Endodermal cell (in vitro differentiated cells): ENCODE results near the gene NCK1. TPM values are rescaled to one million over a fixed set of nuclear protein-coding genes. Genes with fewer than 3 reads are reported as not detected.

Experiments used
- DNase-seq: peaks from one replicate; pipeline ENCODE4 v3.0.0-alpha.2; 2017
- H3K27ac ChIP-seq: 2 replicates; pipeline ENCODE4 v1.5.1; 2013; ENCODE audit warnings: mild to moderate bottlenecking, low read depth, low read length, moderate library complexity
- H3K27me3 ChIP-seq: 2 replicates; pipeline ENCODE4 v1.6.1; 2013; ENCODE audit warnings: mild to moderate bottlenecking, low read length, moderate library complexity; ENCODE audit not compliant: insufficient read depth, control insufficient read depth, poor library complexity, severe bottlenecking
- H3K36me3 ChIP-seq: 2 replicates; pipeline ENCODE4 v1.7.0; 2013; ENCODE audit warnings: mild to moderate bottlenecking, low read length, moderate library complexity; ENCODE audit not compliant: control insufficient read depth, insufficient read depth
- H3K4me1 ChIP-seq: one replicate; pipeline ENCODE4 v1.7.0; 2013; ENCODE audit warnings: low read length; ENCODE audit not compliant: control insufficient read depth, insufficient read depth
- H3K4me3 ChIP-seq: 2 replicates; pipeline ENCODE4 v1.5.1; 2013; ENCODE audit warnings: mild to moderate bottlenecking, low read length, moderate library complexity
- H3K9ac ChIP-seq: 2 replicates; pipeline ENCODE4 v1.6.1; 2013; ENCODE audit warnings: mild to moderate bottlenecking, low read length, moderate library complexity; ENCODE audit not compliant: poor library complexity, severe bottlenecking; ENCODE audit errors: extremely low read depth
- H3K9me3 ChIP-seq: 2 replicates; pipeline ENCODE4 v1.6.1; 2013; ENCODE audit warnings: mild to moderate bottlenecking, low read length, moderate library complexity; ENCODE audit not compliant: control insufficient read depth
- H3K27ac Mint-ChIP-seq: 2 replicates; pipeline ENCODE4 v1.8.0; 2020; ENCODE audit warnings: mixed read lengths
- H3K27me3 Mint-ChIP-seq: 2 replicates; pipeline ENCODE4 v1.8.0; 2021; ENCODE audit warnings: mild to moderate bottlenecking, mixed read lengths; ENCODE audit not compliant: insufficient read depth
- H3K36me3 Mint-ChIP-seq: 2 replicates; pipeline ENCODE4 v1.8.0; 2020; ENCODE audit warnings: low read depth, mixed read lengths
- H3K4me1 Mint-ChIP-seq: 2 replicates; pipeline ENCODE4 v1.8.0; 2020; ENCODE audit warnings: mixed read lengths
- H3K4me3 Mint-ChIP-seq: 2 replicates; pipeline ENCODE4 v1.8.0; 2020; ENCODE audit warnings: mild to moderate bottlenecking, moderate library complexity, mixed read lengths
- H3K9me3 Mint-ChIP-seq: 2 replicates; pipeline ENCODE4 v1.8.0; 2020; ENCODE audit warnings: mild to moderate bottlenecking, mixed read lengths
- WGBS, 2 experiments: methylation state at CpG; one replicate each; pipeline versions ENCODE4 v1.1.5 to v1.1.7; 2013; ENCODE audit warnings: missing lambda C conversion rate in 2 of 2, mixed read lengths in 1 of 2; ENCODE audit not compliant: insufficient coverage in 1 of 2, insufficient read length in 1 of 2; 5-methylcytosine and 5-hydroxymethylcytosine counted together
- total RNA-seq, 2 donors: library from RNA; stranded (reverse); fragmentation: NEBNext Ultra II Directional in 1 of 2; extraction: Animal tissue kit (Norgen Biotek cat#: 25700) in 1 of 2; gene quantifications; 2 replicates in 1 of 2; 3 replicates in 1 of 2; pipeline ENCODE4 v1.2.1, GENCODE V29; 2021
- TF ChIP-seq, protein P1 (sequence below): fragments of 200-600 bp; sonication (generic); conservative IDR thresholded peaks from 2 replicates; pipeline ENCODE4 v1.5.0; 2021; ENCODE audit warnings: antibody characterized with exemption, mild to moderate bottlenecking

The NCK1 gene
- total RNA-seq, 2 donors from 2014 or later: 24.5 to 28.9 TPM

GRCh38 chr3:136914739-136915138, 52.7 kb downstream of the NCK1 start:
- Mint-ChIP-seq H3K4me1 (peaks cover 22% of the 10 kb centered on the region), H3K9me3 (no peaks in the 10 kb centered on the region), H3K4me3 (no peak overlapping the region), H3K27ac (no peak overlapping the region), H3K36me3 (no peaks in the 10 kb centered on the region), H3K27me3 (no peaks in the 10 kb centered on the region)
- no peak overlapping the region for H3K9ac ChIP-seq
- no peak overlapping the region for H3K27ac ChIP-seq
- 86% methylated on average over 1 to 2 of the region's 3 CpGs for WGBS, 2 experiments
- no peaks in the 10 kb centered on the region for H3K4me1 ChIP-seq
- H3K9me3 ChIP-seq: peaks cover 11% of the 10 kb centered on the region
- H3K36me3 ChIP-seq: no peaks in the 10 kb centered on the region
- no peak for DNase-seq
- no peak overlapping the region for H3K4me3 ChIP-seq
- TF ChIP-seq, protein P1, sequence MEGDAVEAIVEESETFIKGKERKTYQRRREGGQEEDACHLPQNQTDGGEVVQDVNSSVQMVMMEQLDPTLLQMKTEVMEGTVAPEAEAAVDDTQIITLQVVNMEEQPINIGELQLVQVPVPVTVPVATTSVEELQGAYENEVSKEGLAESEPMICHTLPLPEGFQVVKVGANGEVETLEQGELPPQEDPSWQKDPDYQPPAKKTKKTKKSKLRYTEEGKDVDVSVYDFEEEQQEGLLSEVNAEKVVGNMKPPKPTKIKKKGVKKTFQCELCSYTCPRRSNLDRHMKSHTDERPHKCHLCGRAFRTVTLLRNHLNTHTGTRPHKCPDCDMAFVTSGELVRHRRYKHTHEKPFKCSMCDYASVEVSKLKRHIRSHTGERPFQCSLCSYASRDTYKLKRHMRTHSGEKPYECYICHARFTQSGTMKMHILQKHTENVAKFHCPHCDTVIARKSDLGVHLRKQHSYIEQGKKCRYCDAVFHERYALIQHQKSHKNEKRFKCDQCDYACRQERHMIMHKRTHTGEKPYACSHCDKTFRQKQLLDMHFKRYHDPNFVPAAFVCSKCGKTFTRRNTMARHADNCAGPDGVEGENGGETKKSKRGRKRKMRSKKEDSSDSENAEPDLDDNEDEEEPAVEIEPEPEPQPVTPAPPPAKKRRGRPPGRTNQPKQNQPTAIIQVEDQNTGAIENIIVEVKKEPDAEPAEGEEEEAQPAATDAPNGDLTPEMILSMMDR: no peak
- H3K27me3 ChIP-seq: no peaks in the 10 kb centered on the region

DNA sequence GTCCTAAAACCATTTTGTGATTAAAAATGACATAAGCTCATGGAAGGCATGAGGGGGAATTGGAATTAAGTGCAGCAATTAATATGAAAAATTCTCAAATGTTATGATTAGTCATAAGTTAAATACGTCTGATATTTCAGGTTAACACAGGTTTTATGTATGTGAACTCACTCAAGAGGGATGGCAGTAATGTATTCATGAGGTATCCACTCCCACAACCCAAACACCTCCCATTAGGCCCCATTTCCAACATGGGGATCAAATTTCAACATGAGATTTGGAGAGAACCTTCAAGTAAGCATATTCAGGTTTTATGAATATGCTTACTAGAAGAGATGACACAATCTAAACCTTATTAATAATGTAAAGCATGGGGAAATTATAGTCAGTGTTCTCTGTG, 54.2 kb downstream of the NCK1 start:
- H3K27me3 ChIP-seq: no peaks in the 10 kb centered on the region
- WGBS, 2 experiments: 80% methylated on average over 1 of the region's 1 CpG
- no peaks in the 10 kb centered on the region for H3K36me3 ChIP-seq
- DNase-seq: no peak
- no peak overlapping the region for H3K9ac ChIP-seq
- no peak overlapping the region for H3K4me3 ChIP-seq
- Mint-ChIP-seq H3K27me3 (no peaks in the 10 kb centered on the region), H3K36me3 (peaks cover 4% of the 10 kb centered on the region), H3K4me3 (no peak overlapping the region), H3K4me1 (peaks cover 18% of the 10 kb centered on the region), H3K9me3 (peaks cover 3% of the 10 kb centered on the region), H3K27ac (no peak overlapping the region)
- no peak overlapping the region for H3K27ac ChIP-seq
- no peaks in the 10 kb centered on the region for H3K4me1 ChIP-seq
- TF ChIP-seq, protein P1: no peak
- peaks cover 15% of the 10 kb centered on the region for H3K9me3 ChIP-seq

GRCh38 chr3:136919799-136920580, 58.0 kb downstream of the NCK1 start:
- no peak overlapping the region for H3K27ac ChIP-seq
- WGBS, 2 experiments: 100% methylated on average over 1 of the region's 1 CpG; no CpG with 5 or more reads in 1 of the 2 experiments
- peaks cover 6% of the 10 kb centered on the region for H3K36me3 Mint-ChIP-seq
- no peak overlapping the region for H3K4me3 Mint-ChIP-seq
- peaks cover 6% of the 10 kb centered on the region for H3K9me3 Mint-ChIP-seq
- no peaks in the 10 kb centered on the region for H3K27me3 ChIP-seq
- H3K9me3 ChIP-seq: peaks cover 11% of the 10 kb centered on the region
- H3K4me3 ChIP-seq: no peak overlapping the region
- H3K36me3 ChIP-seq: no peaks in the 10 kb centered on the region
- TF ChIP-seq, protein P1: no peak
- no peaks in the 10 kb centered on the region for H3K27me3 Mint-ChIP-seq
- peaks cover 9% of the 10 kb centered on the region for H3K4me1 Mint-ChIP-seq
- H3K9ac ChIP-seq: no peak overlapping the region
- H3K27ac Mint-ChIP-seq: no peak overlapping the region
- no peak for DNase-seq
- no peaks in the 10 kb centered on the region for H3K4me1 ChIP-seq
